ENCODE results near the gene PALM3.

PALM3 gene

GRCh38 chr19:14061751-14062557 is at the start of gene PALM3:
Gene PALM3 (minus strand): TSS chr19:14062076. CDS start chr19:14061980, 96 bp downstream.
- DNase-seq (ENCODE audit: low read depth): no peak

- DNase-seq (ENCODE audit: low read depth): no peak
Observed at GRCh38 chr19:14111486-14111885, 49.6 kb upstream of the PALM3 start.

- no peak for DNase-seq (ENCODE audit: low read depth)
Observed at GRCh38 chr19:14110650-14111049, 48.8 kb upstream of the PALM3 start.

- no peak for DNase-seq (ENCODE audit: low read depth)
Observed at GRCh38 chr19:14107581-14108461, 45.9 kb upstream of the PALM3 start.

GRCh38 chr19:14106840-14107239 is 45.0 kb upstream of the PALM3 start:
- no peak for DNase-seq (ENCODE audit: low read depth)

- no peak for DNase-seq (ENCODE audit: low read depth)
Observed at GRCh38 chr19:14105680-14106079, 43.8 kb upstream of the PALM3 start.

GRCh38 chr19:14103310-14103709 is 41.4 kb upstream of the PALM3 start:
- no peak for DNase-seq (ENCODE audit: low read depth)

GRCh38 chr19:14102756-14103155 is 40.9 kb upstream of the PALM3 start:
- no peak for DNase-seq (ENCODE audit: low read depth)

- DNase-seq (ENCODE audit: low read depth): no peak
Observed at GRCh38 chr19:14102102-14102696, 40.3 kb upstream of the PALM3 start.

- no peak for DNase-seq (ENCODE audit: low read depth)
Observed at GRCh38 chr19:14101003-14101545, 39.2 kb upstream of the PALM3 start.

GRCh38 chr19:14097532-14098151 is 35.8 kb upstream of the PALM3 start:
- DNase-seq (ENCODE audit: low read depth): no peak

- no peak for DNase-seq (ENCODE audit: low read depth)
Observed at GRCh38 chr19:14096272-14096992, 34.6 kb upstream of the PALM3 start.

GRCh38 chr19:14094854-14095253 is 33.0 kb upstream of the PALM3 start:
- no peak for DNase-seq (ENCODE audit: low read depth)

- DNase-seq (ENCODE audit: low read depth): no peak
Observed at GRCh38 chr19:14093117-14093823, 31.4 kb upstream of the PALM3 start.

- DNase-seq (ENCODE audit: low read depth): no peak
Observed at GRCh38 chr19:14091813-14092462, 30.1 kb upstream of the PALM3 start.

- DNase-seq (ENCODE audit: low read depth): no peak
Observed at GRCh38 chr19:14091081-14091812, 29.4 kb upstream of the PALM3 start.

- no peak for DNase-seq (ENCODE audit: low read depth)
Observed at GRCh38 chr19:14090509-14091080, 28.7 kb upstream of the PALM3 start, which contains the start of gene SAMD1. Gene SAMD1 (minus strand): TSS chr19:14090751.

- DNase-seq (ENCODE audit: low read depth): no peak
Observed at GRCh38 chr19:14089662-14090508, 28.0 kb upstream of the PALM3 start.

Data from HS-27A (cell line).